ENCODE measurements around the gene APOA4. TPM values are rescaled to one million over a fixed set of nuclear protein-coding genes. Genes with fewer than 3 reads are reported as not detected.

APOA4 gene
- total and polyA plus RNA-seq, 11 donors: 0.86 TPM; not detected in 10

- Histone ChIP-seq H3K36me3 (no peaks in the 10 kb centered on the region), H3K27me3 (no peaks in the 10 kb centered on the region), H3K4me3 (no peak overlapping the region), H3K4me1 (peaks cover 0 to 36% (median 24%) of the 10 kb centered on the region in 12 donors), H3K9me3 (no peaks in the 10 kb centered on the region), H3K27ac (no peak overlapping the region)
- intact Hi-C loops (cut with DNase I): loop anchor here in 2 of 10 donors (5.0 kb wide), 1 partner anchor 40 kb away; the partner anchor contains the start of gene APOA5 (in 2 of the 2)
- no peak for TF ChIP-seq POLR2A (IDR thresholded peaks at IDR 0.05)
- TF ChIP-seq CTCF (IDR thresholded peaks at IDR 0.05): no peak
- DNase-seq (no peak), ATAC-seq (no peak)
- WGBS, 4 donors: 79 to 89% (median 83%) methylated on average over 10 to 13 of the region's 13 CpGs
Observed at GRCh38 chr11:116832350-116833290, 9.5 kb upstream of the APOA4 start.

- ATAC-seq (no peak), DNase-seq (no peak)
- 92 to 98% (median 97%) methylated on average over 6 to 7 of the region's 7 CpGs for WGBS, 4 donors
- Histone ChIP-seq H3K4me3 (no peak overlapping the region), H3K27me3 (no peaks in the 10 kb centered on the region), H3K4me1 (peaks cover 0 to 28% (median 22%) of the 10 kb centered on the region in 12 donors), H3K9me3 (no peaks in the 10 kb centered on the region), H3K27ac (no peak overlapping the region), H3K36me3 (no peaks in the 10 kb centered on the region)
- intact Hi-C loops (cut with DNase I): loop anchor here in 2 of 10 donors (5.0 kb wide), 1 partner anchor 40 kb away; the partner anchor contains the start of gene APOA5 (in 2 of the 2)
- TF ChIP-seq POLR2A (IDR thresholded peaks at IDR 0.05) (no peak), CTCF (IDR thresholded peaks at IDR 0.05) (no peak)
Observed at GRCh38 chr11:116831790-116832349, 8.8 kb upstream of the APOA4 start.

- no peaks in the 10 kb centered on the region for H3K36me3 ChIP-seq
- intact Hi-C loops (cut with DNase I): loop anchor here in 2 of 10 donors (5.0 kb wide), 1 partner anchor 38 kb away; the partner anchor contains the start of gene APOA5 (in 2 of the 2)
- no peak for TF ChIP-seq POLR2A (IDR thresholded peaks at IDR 0.05)
- no peak for TF ChIP-seq CTCF (IDR thresholded peaks at IDR 0.05)
- 95 to 98% (median 97%) methylated on average over 12 to 17 of the region's 17 CpGs for WGBS, 4 donors
- no peak overlapping the region for H3K27ac ChIP-seq
- H3K4me1 ChIP-seq: peaks cover 0 to 13% (median 7%) of the 10 kb centered on the region in 12 donors
- ATAC-seq (no peak), DNase-seq (no peak)
- no peak overlapping the region for H3K4me3 ChIP-seq
- no peaks in the 10 kb centered on the region for H3K27me3 ChIP-seq
- no peaks in the 10 kb centered on the region for H3K9me3 ChIP-seq
Observed at GRCh38 chr11:116830184-116830912, 7.2 kb upstream of the APOA4 start.
